Liver (tissue), 3 donors: Measurements from ENCODE around the gene IGF2R.
"Not testable (repeated sequence)": the region's sequence is repeated elsewhere in the genome, so short reads cannot be mapped to it uniquely, and the experiment has no call there.

Source experiments
- CTCF ChIP-seq: fragments of 150-350 bp; IDR thresholded peaks from 2 replicates; pipeline ENCODE4 v1.5.1; 2017; ENCODE audit warnings: improper control_type of control experiment, low read depth, low read length; ENCODE audit not compliant: missing input control
- FOXA1 ChIP-seq: IDR thresholded peaks from 2 replicates; pipeline ENCODE4 v1.6.1; 2016; ENCODE audit warnings: antibody characterized with exemption
- JUND ChIP-seq, 2 donors: IDR thresholded peaks; 2 replicates each; pipeline ENCODE4 v1.6.1; 2016; ENCODE audit warnings: antibody characterized with exemption in 2 of 2
- MAX ChIP-seq: IDR thresholded peaks from 2 replicates; pipeline ENCODE4 v1.6.1; 2016; ENCODE audit warnings: antibody characterized with exemption
- NR2F2 ChIP-seq: IDR thresholded peaks from 2 replicates; pipeline ENCODE4 v1.6.1; 2016; ENCODE audit warnings: antibody characterized with exemption
- RAD21 ChIP-seq, 2 donors: IDR thresholded peaks; 2 replicates each; pipeline ENCODE4 v1.6.1; 2016; ENCODE audit warnings: antibody characterized with exemption in 2 of 2, mild to moderate bottlenecking in 2 of 2
- SP1 ChIP-seq: IDR thresholded peaks from 2 replicates; pipeline ENCODE4 v1.6.1; 2018; ENCODE audit warnings: antibody characterized with exemption, mild to moderate bottlenecking
- TAF1 ChIP-seq: conservative IDR thresholded peaks from 2 replicates; pipeline ENCODE4 v1.6.1; 2016; ENCODE audit warnings: antibody characterized with exemption, mild to moderate bottlenecking
- YY1 ChIP-seq: IDR thresholded peaks from 2 replicates; pipeline ENCODE4 v1.6.1; 2016; ENCODE audit warnings: antibody characterized with exemption, mild to moderate bottlenecking
- TF ChIP-seq, protein P1 (sequence below): IDR thresholded peaks from 2 replicates; pipeline ENCODE4 v1.6.1; 2016; ENCODE audit warnings: antibody characterized with exemption, mild to moderate bottlenecking
- TF ChIP-seq, protein P2 (sequence below): IDR thresholded peaks from 2 replicates; pipeline ENCODE4 v1.6.1; 2016; ENCODE audit warnings: antibody characterized with exemption
- donor health status: healthy.
- donor health status: healthy.

- not testable (repeated sequence) for TF ChIP-seq CTCF; RAD21 (IDR thresholded peaks at IDR 0.05); TAF1; YY1; MAX; FOXA1; SP1; JUND (IDR thresholded peaks at IDR 0.05); NR2F2
- TF ChIP-seq, protein P1, sequence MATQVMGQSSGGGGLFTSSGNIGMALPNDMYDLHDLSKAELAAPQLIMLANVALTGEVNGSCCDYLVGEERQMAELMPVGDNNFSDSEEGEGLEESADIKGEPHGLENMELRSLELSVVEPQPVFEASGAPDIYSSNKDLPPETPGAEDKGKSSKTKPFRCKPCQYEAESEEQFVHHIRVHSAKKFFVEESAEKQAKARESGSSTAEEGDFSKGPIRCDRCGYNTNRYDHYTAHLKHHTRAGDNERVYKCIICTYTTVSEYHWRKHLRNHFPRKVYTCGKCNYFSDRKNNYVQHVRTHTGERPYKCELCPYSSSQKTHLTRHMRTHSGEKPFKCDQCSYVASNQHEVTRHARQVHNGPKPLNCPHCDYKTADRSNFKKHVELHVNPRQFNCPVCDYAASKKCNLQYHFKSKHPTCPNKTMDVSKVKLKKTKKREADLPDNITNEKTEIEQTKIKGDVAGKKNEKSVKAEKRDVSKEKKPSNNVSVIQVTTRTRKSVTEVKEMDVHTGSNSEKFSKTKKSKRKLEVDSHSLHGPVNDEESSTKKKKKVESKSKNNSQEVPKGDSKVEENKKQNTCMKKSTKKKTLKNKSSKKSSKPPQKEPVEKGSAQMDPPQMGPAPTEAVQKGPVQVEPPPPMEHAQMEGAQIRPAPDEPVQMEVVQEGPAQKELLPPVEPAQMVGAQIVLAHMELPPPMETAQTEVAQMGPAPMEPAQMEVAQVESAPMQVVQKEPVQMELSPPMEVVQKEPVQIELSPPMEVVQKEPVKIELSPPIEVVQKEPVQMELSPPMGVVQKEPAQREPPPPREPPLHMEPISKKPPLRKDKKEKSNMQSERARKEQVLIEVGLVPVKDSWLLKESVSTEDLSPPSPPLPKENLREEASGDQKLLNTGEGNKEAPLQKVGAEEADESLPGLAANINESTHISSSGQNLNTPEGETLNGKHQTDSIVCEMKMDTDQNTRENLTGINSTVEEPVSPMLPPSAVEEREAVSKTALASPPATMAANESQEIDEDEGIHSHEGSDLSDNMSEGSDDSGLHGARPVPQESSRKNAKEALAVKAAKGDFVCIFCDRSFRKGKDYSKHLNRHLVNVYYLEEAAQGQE = not testable (repeated sequence)
- TF ChIP-seq, protein P2, sequence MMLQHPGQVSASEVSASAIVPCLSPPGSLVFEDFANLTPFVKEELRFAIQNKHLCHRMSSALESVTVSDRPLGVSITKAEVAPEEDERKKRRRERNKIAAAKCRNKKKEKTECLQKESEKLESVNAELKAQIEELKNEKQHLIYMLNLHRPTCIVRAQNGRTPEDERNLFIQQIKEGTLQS = not testable (repeated sequence)
These were observed 1.3 kb upstream of the IGF2R start for GRCh38 chr6:159967621-159968020.
